Esophagus muscularis mucosa (tissue), 4 donors: ENCODE results near the gene TNK1.

Experiments used
- CTCF ChIP-seq, 3 experiments: fragments of 200-600 bp in 2 of 3; fragments of 450-650 bp in 1 of 3; sonication (generic) in 2 of 3; IDR thresholded peaks; one replicate each; pipeline ENCODE4 v1.5.1; 2017 to 2019; ENCODE audit warnings: antibody characterized with exemption in 3 of 3, mild to moderate bottlenecking in 2 of 3, moderate library complexity in 1 of 3
- EP300 ChIP-seq: sonication (generic); formaldehyde crosslinking; IDR thresholded peaks from one replicate; pipeline ENCODE4 v1.6.1; 2017; ENCODE audit warnings: antibody characterized with exemption
- POLR2A ChIP-seq: fragments of 450-650 bp; IDR thresholded peaks from one replicate; pipeline ENCODE4 v1.6.1; 2017; ENCODE audit warnings: antibody characterized with exemption, moderate library complexity, mild to moderate bottlenecking, low read depth
- POLR2AphosphoS5 ChIP-seq, 2 donors: sonication (generic); formaldehyde crosslinking; IDR thresholded peaks; one replicate each; pipeline ENCODE4 v1.6.1; 2017; ENCODE audit warnings: antibody characterized with exemption in 2 of 2

- no peak for TF ChIP-seq POLR2A
- TF ChIP-seq CTCF (IDR thresholded peaks at IDR 0.05): no peak
- TF ChIP-seq POLR2AphosphoS5 (IDR thresholded peaks at IDR 0.05): no peak
- TF ChIP-seq EP300: no peak
These were observed 12.8 kb upstream of the TNK1 start for GRCh38 chr17:7367918-7368598.
